Body of pancreas (tissue), 4 donors: ENCODE results near the gene TNFSF4. TPM values are rescaled to one million over a fixed set of nuclear protein-coding genes. Genes with fewer than 3 reads are reported as not detected.

Experiments used
- ATAC-seq: fragments of 150-250 bp; one replicate; pipeline ENCODE4 v1.9.1; 2016
- DNase-seq, 4 donors: peaks; one replicate each; pipeline ENCODE4 v3.0.0-alpha.2; 2019
- H3K27ac ChIP-seq, 4 donors: fragments of 200-600 bp; sonication (generic); 1 replicate in 3 of 4; 2 replicates in 1 of 4; pipeline versions ENCODE4 v1.5.1 to v1.6.1; 2016 to 2019; ENCODE audit warnings: mild to moderate bottlenecking in 1 of 4, mixed read lengths in 1 of 4, moderate library complexity in 1 of 4
- H3K27me3 ChIP-seq, 2 donors: fragments of 200-600 bp; sonication (generic); one replicate each; pipeline ENCODE4 v1.6.0; 2016; ENCODE audit warnings: mild to moderate bottlenecking in 1 of 2
- H3K36me3 ChIP-seq, 2 donors: fragments of 200-600 bp; sonication (generic); replicated peaks in 1 of 2; 2 replicates each; pipeline ENCODE4 v1.5.1; 2016; ENCODE audit warnings: low read depth in 2 of 2; ENCODE audit not compliant: insufficient read depth in 1 of 2
- H3K4me1 ChIP-seq: fragments of 200-600 bp; sonication (generic); one replicate; pipeline ENCODE4 v1.6.0; 2016
- H3K4me3 ChIP-seq, 2 donors: fragments of 200-600 bp; sonication (generic); 1 replicate in 1 of 2; 2 replicates in 1 of 2; pipeline ENCODE4 v1.5.1; 2016 to 2019
- H3K9me3 ChIP-seq, 3 donors: fragments of 200-600 bp; sonication (generic); 1 replicate in 2 of 3; 2 replicates in 1 of 3; pipeline ENCODE4 v1.5.1; 2016
- CTCF ChIP-seq, 7 experiments: fragments of 450-650 bp in 4 of 7; fragments of 200-600 bp in 3 of 7; sonication (generic) in 3 of 7; IDR thresholded peaks; one replicate each; pipeline ENCODE4 v1.5.1; 2016 to 2019; ENCODE audit warnings: antibody characterized with exemption in 7 of 7
- POLR2A ChIP-seq, 3 donors: fragments of 450-650 bp; IDR thresholded peaks; one replicate each; pipeline ENCODE4 v1.6.1; 2016; ENCODE audit warnings: antibody characterized with exemption in 3 of 3, mild to moderate bottlenecking in 2 of 3
- WGBS, 2 donors: methylation state at CpG; one replicate each; pipeline ENCODE4 v1.1.5; 2017; 5-methylcytosine and 5-hydroxymethylcytosine counted together
- intact Hi-C: fragments of 100-400 bp; cut with DNase I; formaldehyde crosslinking; loops from one replicate; pipeline ENCODE4 v1.15.1; 2023
- total RNA-seq, 2 donors: library from RNA; depleted of rRNA; stranded (reverse); fragments of >200 nt; gene quantifications; one replicate each; pipeline ENCODE4 v1.1.0, GENCODE V29; 2016

The TNFSF4 gene
- total RNA-seq, 2 donors from 2014 or later: 1.3 TPM; not detected in 1

- 52 to 72% methylated on average over 1 of the region's 1 CpG for WGBS, 2 donors
- no peaks in the 10 kb centered on the region for H3K9me3 ChIP-seq
- intact Hi-C loops: loop anchor here (5.0 kb wide), 1 partner anchor 380 kb away; no protein-coding TSS in a partner anchor
- DNase-seq: no peak
- no peaks in the 10 kb centered on the region for H3K36me3 ChIP-seq
- no peak for ATAC-seq
- no peak overlapping the region for H3K4me3 ChIP-seq
- no peak overlapping the region for H3K27ac ChIP-seq
- TF ChIP-seq POLR2A (IDR thresholded peaks at IDR 0.05) (no peak), CTCF (IDR thresholded peaks at IDR 0.05) (no peak)
- H3K27me3 ChIP-seq: no peaks in the 10 kb centered on the region
- H3K4me1 ChIP-seq: peaks cover 11% of the 10 kb centered on the region
Measured at GRCh38 chr1:173201969-173202368, 5.2 kb downstream of the TNFSF4 start.

- no peak for ATAC-seq
- no peaks in the 10 kb centered on the region for H3K27me3 ChIP-seq
- H3K4me1 ChIP-seq: peaks cover 6% of the 10 kb centered on the region
- H3K27ac ChIP-seq: no peak overlapping the region
- WGBS, 2 donors: 82 to 86% methylated on average over 5 of the region's 5 CpGs
- H3K9me3 ChIP-seq: no peaks in the 10 kb centered on the region
- intact Hi-C loops: no loop called here
- DNase-seq: no peak
- no peaks in the 10 kb centered on the region for H3K36me3 ChIP-seq
- no peak overlapping the region for H3K4me3 ChIP-seq
- TF ChIP-seq CTCF (IDR thresholded peaks at IDR 0.05) (no peak), POLR2A (IDR thresholded peaks at IDR 0.05) (no peak)
Measured at GRCh38 chr1:173195596-173196088, 11.5 kb downstream of the TNFSF4 start.

- intact Hi-C loops: no loop called here
- TF ChIP-seq CTCF (IDR thresholded peaks at IDR 0.05) (no peak), POLR2A (IDR thresholded peaks at IDR 0.05) (no peak)
- Histone ChIP-seq H3K27me3 (no peaks in the 10 kb centered on the region), H3K9me3 (no peaks in the 10 kb centered on the region), H3K4me3 (no peak overlapping the region), H3K4me1 (peaks cover 19% of the 10 kb centered on the region), H3K36me3 (no peaks in the 10 kb centered on the region), H3K27ac (no peak overlapping the region)
- ATAC-seq: no peak
- 81 to 96% methylated on average over 2 of the region's 2 CpGs for WGBS, 2 donors
- peak in 1 of 4 donors; percentile 30 for DNase-seq
Measured at GRCh38 chr1:173193639-173194038, 13.5 kb downstream of the TNFSF4 start.

- Histone ChIP-seq H3K27ac (peak overlapping the region in 3 of 4 donors; percentile 66 to 80 (median 78)), H3K36me3 (no peaks in the 10 kb centered on the region), H3K4me1 (peaks cover 19% of the 10 kb centered on the region), H3K9me3 (no peaks in the 10 kb centered on the region), H3K4me3 (no peak overlapping the region), H3K27me3 (no peaks in the 10 kb centered on the region)
- DNase-seq: no peak
- 44 to 68% methylated on average over 2 of the region's 2 CpGs for WGBS, 2 donors
- intact Hi-C loops: no loop called here
- no peak for TF ChIP-seq POLR2A (IDR thresholded peaks at IDR 0.05)
- TF ChIP-seq CTCF (IDR thresholded peaks at IDR 0.05): no peak
- ATAC-seq: peak; percentile 14
Measured at GRCh38 chr1:173191011-173191705, 16.0 kb downstream of the TNFSF4 start.
